ENCODE results near the gene SV2B.

DNA sequence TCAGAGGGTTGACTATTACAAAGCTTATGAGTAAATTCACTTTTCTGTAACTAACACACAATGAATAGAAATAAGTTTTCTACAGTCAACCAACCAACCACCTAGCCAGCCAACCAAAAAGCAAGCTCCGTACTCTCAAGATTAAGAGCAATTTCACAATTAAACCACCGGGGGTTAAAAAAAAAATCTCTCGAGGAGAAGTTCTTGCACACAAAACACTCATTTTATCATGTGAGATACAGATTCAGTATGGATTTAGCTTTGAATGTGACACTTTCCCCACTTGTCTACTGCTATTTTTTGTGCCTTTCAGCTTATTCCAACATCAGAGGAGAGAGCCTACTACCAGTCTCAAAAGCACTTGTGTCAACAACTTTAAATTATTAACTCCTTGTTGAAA is 135.3 kb downstream of the SV2B start:
- TF ChIP-seq, protein P1, sequence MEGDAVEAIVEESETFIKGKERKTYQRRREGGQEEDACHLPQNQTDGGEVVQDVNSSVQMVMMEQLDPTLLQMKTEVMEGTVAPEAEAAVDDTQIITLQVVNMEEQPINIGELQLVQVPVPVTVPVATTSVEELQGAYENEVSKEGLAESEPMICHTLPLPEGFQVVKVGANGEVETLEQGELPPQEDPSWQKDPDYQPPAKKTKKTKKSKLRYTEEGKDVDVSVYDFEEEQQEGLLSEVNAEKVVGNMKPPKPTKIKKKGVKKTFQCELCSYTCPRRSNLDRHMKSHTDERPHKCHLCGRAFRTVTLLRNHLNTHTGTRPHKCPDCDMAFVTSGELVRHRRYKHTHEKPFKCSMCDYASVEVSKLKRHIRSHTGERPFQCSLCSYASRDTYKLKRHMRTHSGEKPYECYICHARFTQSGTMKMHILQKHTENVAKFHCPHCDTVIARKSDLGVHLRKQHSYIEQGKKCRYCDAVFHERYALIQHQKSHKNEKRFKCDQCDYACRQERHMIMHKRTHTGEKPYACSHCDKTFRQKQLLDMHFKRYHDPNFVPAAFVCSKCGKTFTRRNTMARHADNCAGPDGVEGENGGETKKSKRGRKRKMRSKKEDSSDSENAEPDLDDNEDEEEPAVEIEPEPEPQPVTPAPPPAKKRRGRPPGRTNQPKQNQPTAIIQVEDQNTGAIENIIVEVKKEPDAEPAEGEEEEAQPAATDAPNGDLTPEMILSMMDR (IDR thresholded peaks at IDR 0.05; ENCODE audit: insufficient read depth, low read length) = no peak
- TF ChIP-seq GABPA (IDR thresholded peaks at IDR 0.05; ENCODE audit: low read depth) (no peak), POLR2AphosphoS5 (IDR thresholded peaks at IDR 0.05; ENCODE audit: low read depth) (no peak)
- TF ChIP-seq, protein P2, sequence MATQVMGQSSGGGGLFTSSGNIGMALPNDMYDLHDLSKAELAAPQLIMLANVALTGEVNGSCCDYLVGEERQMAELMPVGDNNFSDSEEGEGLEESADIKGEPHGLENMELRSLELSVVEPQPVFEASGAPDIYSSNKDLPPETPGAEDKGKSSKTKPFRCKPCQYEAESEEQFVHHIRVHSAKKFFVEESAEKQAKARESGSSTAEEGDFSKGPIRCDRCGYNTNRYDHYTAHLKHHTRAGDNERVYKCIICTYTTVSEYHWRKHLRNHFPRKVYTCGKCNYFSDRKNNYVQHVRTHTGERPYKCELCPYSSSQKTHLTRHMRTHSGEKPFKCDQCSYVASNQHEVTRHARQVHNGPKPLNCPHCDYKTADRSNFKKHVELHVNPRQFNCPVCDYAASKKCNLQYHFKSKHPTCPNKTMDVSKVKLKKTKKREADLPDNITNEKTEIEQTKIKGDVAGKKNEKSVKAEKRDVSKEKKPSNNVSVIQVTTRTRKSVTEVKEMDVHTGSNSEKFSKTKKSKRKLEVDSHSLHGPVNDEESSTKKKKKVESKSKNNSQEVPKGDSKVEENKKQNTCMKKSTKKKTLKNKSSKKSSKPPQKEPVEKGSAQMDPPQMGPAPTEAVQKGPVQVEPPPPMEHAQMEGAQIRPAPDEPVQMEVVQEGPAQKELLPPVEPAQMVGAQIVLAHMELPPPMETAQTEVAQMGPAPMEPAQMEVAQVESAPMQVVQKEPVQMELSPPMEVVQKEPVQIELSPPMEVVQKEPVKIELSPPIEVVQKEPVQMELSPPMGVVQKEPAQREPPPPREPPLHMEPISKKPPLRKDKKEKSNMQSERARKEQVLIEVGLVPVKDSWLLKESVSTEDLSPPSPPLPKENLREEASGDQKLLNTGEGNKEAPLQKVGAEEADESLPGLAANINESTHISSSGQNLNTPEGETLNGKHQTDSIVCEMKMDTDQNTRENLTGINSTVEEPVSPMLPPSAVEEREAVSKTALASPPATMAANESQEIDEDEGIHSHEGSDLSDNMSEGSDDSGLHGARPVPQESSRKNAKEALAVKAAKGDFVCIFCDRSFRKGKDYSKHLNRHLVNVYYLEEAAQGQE (IDR thresholded peaks at IDR 0.05; ENCODE audit: insufficient replicate concordance, low read depth) = no peak

Data from HL-60 (cell line).